GM06990 (cell line): ENCODE results near the gene ADAMTS12.

Experiments
- DNase-seq: peaks from one replicate; pipeline ENCODE4 v3.0.0-alpha.2; 2011; ENCODE audit not compliant: insufficient read length; ENCODE audit errors: extremely low read depth
- H3K27me3 ChIP-seq: replicated peaks from 2 replicates; pipeline ENCODE4 v1.6.0; 2011; ENCODE audit warnings: low read length; ENCODE audit not compliant: control insufficient read depth, insufficient read depth
- H3K36me3 ChIP-seq: 2 replicates; pipeline ENCODE4 v1.5.1; 2011; ENCODE audit warnings: low read length; ENCODE audit not compliant: control insufficient read depth, insufficient read depth
- H3K4me3 ChIP-seq: replicated peaks from 2 replicates; pipeline ENCODE4 v1.5.1; 2011; ENCODE audit warnings: low read depth, mild to moderate bottlenecking, control low read depth, low read length
- TF ChIP-seq, protein P1 (sequence below): IDR thresholded peaks from 2 replicates; pipeline ENCODE4 v1.5.1; 2011; ENCODE audit warnings: low read length, control low read depth, mild to moderate bottlenecking, inconsistent platforms; ENCODE audit not compliant: insufficient read depth, poor library complexity, severe bottlenecking

Gene ADAMTS12

DNA sequence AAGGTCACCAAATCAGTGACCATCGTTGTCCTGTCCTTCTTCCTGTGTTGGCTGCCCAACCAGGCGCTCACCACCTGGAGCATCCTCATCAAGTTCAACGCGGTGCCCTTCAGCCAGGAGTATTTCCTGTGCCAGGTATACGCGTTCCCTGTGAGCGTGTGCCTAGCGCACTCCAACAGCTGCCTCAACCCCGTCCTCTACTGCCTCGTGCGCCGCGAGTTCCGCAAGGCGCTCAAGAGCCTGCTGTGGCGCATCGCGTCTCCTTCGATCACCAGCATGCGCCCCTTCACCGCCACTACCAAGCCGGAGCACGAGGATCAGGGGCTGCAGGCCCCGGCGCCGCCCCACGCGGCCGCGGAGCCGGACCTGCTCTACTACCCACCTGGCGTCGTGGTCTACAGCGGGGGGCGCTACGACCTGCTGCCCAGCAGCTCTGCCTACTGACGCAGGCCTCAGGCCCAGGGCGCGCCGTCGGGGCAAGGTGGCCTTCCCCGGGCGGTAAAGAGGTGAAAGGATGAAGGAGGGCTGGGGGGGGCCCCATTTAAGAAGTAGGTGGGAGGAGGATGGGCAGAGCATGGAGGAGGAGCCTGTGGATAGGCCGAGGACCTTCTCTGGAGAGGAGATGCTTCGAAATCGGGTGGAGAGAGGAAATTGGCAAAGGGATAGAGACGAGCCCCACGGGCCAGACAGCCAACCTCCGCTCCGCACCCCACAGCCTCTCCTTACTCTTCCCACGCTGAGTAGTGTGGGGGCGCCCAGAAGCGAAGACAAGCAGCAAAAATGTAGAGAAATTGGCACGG lies 46.1 kb upstream of the ADAMTS12 start:
- no peak for DNase-seq
- H3K36me3 ChIP-seq: no peaks in the 10 kb centered on the region
- TF ChIP-seq, protein P1, sequence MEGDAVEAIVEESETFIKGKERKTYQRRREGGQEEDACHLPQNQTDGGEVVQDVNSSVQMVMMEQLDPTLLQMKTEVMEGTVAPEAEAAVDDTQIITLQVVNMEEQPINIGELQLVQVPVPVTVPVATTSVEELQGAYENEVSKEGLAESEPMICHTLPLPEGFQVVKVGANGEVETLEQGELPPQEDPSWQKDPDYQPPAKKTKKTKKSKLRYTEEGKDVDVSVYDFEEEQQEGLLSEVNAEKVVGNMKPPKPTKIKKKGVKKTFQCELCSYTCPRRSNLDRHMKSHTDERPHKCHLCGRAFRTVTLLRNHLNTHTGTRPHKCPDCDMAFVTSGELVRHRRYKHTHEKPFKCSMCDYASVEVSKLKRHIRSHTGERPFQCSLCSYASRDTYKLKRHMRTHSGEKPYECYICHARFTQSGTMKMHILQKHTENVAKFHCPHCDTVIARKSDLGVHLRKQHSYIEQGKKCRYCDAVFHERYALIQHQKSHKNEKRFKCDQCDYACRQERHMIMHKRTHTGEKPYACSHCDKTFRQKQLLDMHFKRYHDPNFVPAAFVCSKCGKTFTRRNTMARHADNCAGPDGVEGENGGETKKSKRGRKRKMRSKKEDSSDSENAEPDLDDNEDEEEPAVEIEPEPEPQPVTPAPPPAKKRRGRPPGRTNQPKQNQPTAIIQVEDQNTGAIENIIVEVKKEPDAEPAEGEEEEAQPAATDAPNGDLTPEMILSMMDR: no peak
- H3K27me3 ChIP-seq: no peaks in the 10 kb centered on the region
- no peak overlapping the region for H3K4me3 ChIP-seq

DNA sequence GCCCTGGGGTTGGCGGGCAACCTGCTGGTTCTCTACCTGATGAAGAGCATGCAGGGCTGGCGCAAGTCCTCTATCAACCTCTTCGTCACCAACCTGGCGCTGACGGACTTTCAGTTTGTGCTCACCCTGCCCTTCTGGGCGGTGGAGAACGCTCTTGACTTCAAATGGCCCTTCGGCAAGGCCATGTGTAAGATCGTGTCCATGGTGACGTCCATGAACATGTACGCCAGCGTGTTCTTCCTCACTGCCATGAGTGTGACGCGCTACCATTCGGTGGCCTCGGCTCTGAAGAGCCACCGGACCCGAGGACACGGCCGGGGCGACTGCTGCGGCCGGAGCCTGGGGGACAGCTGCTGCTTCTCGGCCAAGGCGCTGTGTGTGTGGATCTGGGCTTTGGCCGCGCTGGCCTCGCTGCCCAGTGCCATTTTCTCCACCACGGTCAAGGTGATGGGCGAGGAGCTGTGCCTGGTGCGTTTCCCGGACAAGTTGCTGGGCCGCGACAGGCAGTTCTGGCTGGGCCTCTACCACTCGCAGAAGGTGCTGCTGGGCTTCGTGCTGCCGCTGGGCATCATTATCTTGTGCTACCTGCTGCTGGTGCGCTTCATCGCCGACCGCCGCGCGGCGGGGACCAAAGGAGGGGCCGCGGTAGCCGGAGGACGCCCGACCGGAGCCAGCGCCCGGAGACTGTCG lies 45.4 kb upstream of the ADAMTS12 start:
- H3K27me3 ChIP-seq: no peaks in the 10 kb centered on the region
- no peaks in the 10 kb centered on the region for H3K36me3 ChIP-seq
- DNase-seq: no peak
- TF ChIP-seq, protein P1: no peak
- H3K4me3 ChIP-seq: no peak overlapping the region

DNA sequence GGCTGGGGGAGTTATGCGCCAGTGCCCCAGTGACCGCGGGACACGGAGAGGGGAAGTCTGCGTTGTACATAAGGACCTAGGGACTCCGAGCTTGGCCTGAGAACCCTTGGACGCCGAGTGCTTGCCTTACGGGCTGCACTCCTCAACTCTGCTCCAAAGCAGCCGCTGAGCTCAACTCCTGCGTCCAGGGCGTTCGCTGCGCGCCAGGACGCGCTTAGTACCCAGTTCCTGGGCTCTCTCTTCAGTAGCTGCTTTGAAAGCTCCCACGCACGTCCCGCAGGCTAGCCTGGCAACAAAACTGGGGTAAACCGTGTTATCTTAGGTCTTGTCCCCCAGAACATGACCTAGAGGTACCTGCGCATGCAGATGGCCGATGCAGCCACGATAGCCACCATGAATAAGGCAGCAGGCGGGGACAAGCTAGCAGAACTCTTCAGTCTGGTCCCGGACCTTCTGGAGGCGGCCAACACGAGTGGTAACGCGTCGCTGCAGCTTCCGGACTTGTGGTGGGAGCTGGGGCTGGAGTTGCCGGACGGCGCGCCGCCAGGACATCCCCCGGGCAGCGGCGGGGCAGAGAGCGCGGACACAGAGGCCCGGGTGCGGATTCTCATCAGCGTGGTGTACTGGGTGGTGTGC lies 44.7 kb upstream of the ADAMTS12 start, which contains the start of gene RXFP3:
Gene RXFP3 (plus strand): TSS at position 6 of the 636 bp plus-strand sequence. CDS start 355 bp downstream, at position 361.
- TF ChIP-seq, protein P1: no peak
- Histone ChIP-seq H3K36me3 (no peaks in the 10 kb centered on the region), H3K4me3 (peak within 1 kb of the TSS; percentile 43), H3K27me3 (no peaks in the 10 kb centered on the region)
- no peak for DNase-seq

DNA sequence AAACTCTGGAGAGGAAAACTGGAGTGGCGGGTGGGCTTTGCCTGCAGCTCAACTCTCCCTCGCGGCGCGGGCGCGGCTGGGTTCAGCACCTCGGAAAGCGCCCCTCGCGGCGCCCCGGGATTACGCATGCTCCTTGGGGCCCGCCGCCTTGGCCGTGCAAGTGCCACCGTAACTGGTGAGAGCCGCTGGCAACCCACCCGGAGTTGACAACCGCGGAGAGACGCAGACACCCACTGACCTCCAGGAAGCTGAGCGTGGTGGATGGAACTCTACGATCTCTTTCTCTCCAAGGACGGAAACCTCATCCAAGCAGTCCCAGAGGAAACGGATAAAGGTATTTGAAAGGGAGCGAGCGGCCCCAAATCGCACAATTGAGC lies 44.2 kb upstream of the ADAMTS12 start:
- peak overlapping the region; percentile 43 for H3K4me3 ChIP-seq
- peak; percentile 72 for DNase-seq

GRCh38 chr5:33934176-33934575 lies 42.4 kb upstream of the ADAMTS12 start:
- TF ChIP-seq, protein P1: no peak
- H3K36me3 ChIP-seq: no peaks in the 10 kb centered on the region
- H3K27me3 ChIP-seq: no peaks in the 10 kb centered on the region
- H3K4me3 ChIP-seq: no peak overlapping the region
- no peak for DNase-seq

More for the DNA sequence above, 44.2 kb upstream of the ADAMTS12 start:
- TF ChIP-seq, protein P1: no peak
- Histone ChIP-seq H3K36me3 (no peaks in the 10 kb centered on the region), H3K27me3 (no peaks in the 10 kb centered on the region)
